ENCODE measurements around the gene FCN3.

Gene FCN3

GRCh38 chr1:27405074-27405473, 30.4 kb upstream of the FCN3 start:
- no peak for TF ChIP-seq ZNF274 (IDR thresholded peaks at IDR 0.05; ENCODE audit: low read depth, low read length)
- H3K4me3 ChIP-seq (ENCODE audit: low read length): no peak overlapping the region

GRCh38 chr1:27403931-27404330, 29.3 kb upstream of the FCN3 start:
- TF ChIP-seq ZNF274 (IDR thresholded peaks at IDR 0.05; ENCODE audit: low read depth, low read length): no peak

GRCh38 chr1:27403065-27403726, 28.6 kb upstream of the FCN3 start:
- no peak for TF ChIP-seq ZNF274 (IDR thresholded peaks at IDR 0.05; ENCODE audit: low read depth, low read length)
- H3K4me3 ChIP-seq (ENCODE audit: low read length): no peak overlapping the region; the same call in 1 of the 2 replicates

More at GRCh38 chr1:27403931-27404330, 29.3 kb upstream of the FCN3 start:
- H3K4me3 ChIP-seq (ENCODE audit: low read length): no peak overlapping the region; the same call in 1 of the 2 replicates

GRCh38 chr1:27402349-27402754, 27.7 kb upstream of the FCN3 start:
- no peak for TF ChIP-seq ZNF274 (IDR thresholded peaks at IDR 0.05; ENCODE audit: low read depth, low read length)
- no peak overlapping the region for H3K4me3 ChIP-seq (ENCODE audit: low read length)

- no peak for TF ChIP-seq ZNF274 (IDR thresholded peaks at IDR 0.05; ENCODE audit: low read depth, low read length)
- no peak overlapping the region for H3K4me3 ChIP-seq (ENCODE audit: low read length)
Observed at GRCh38 chr1:27400963-27401341, 26.3 kb upstream of the FCN3 start.

- no peak overlapping the region for H3K4me3 ChIP-seq (ENCODE audit: low read length)
- no peak for TF ChIP-seq ZNF274 (IDR thresholded peaks at IDR 0.05; ENCODE audit: low read depth, low read length)
Observed at GRCh38 chr1:27400082-27400962, 25.7 kb upstream of the FCN3 start.

GRCh38 chr1:27399251-27400025, 24.8 kb upstream of the FCN3 start:
- no peak for TF ChIP-seq ZNF274 (IDR thresholded peaks at IDR 0.05; ENCODE audit: low read depth, low read length)
- no peak overlapping the region for H3K4me3 ChIP-seq (ENCODE audit: low read length)

- no peak overlapping the region for H3K4me3 ChIP-seq (ENCODE audit: low read length)
- TF ChIP-seq ZNF274 (IDR thresholded peaks at IDR 0.05; ENCODE audit: low read depth, low read length): no peak
Observed at GRCh38 chr1:27398405-27399149, 24.0 kb upstream of the FCN3 start.

GRCh38 chr1:27397749-27398148, 23.1 kb upstream of the FCN3 start:
- no peak for TF ChIP-seq ZNF274 (IDR thresholded peaks at IDR 0.05; ENCODE audit: low read depth, low read length)
- H3K4me3 ChIP-seq (ENCODE audit: low read length): no peak overlapping the region

GRCh38 chr1:27397110-27397509, 22.5 kb upstream of the FCN3 start:
- no peak for TF ChIP-seq ZNF274 (IDR thresholded peaks at IDR 0.05; ENCODE audit: low read depth, low read length)
- H3K4me3 ChIP-seq (ENCODE audit: low read length): no peak overlapping the region

GRCh38 chr1:27395441-27396195, 21.0 kb upstream of the FCN3 start:
- TF ChIP-seq ZNF274 (IDR thresholded peaks at IDR 0.05; ENCODE audit: low read depth, low read length): no peak
- H3K4me3 ChIP-seq (ENCODE audit: low read length): no peak overlapping the region

GRCh38 chr1:27394925-27395324, 20.3 kb upstream of the FCN3 start:
- no peak for TF ChIP-seq ZNF274 (IDR thresholded peaks at IDR 0.05; ENCODE audit: low read depth, low read length)
- no peak overlapping the region for H3K4me3 ChIP-seq (ENCODE audit: low read length)

- H3K4me3 ChIP-seq (ENCODE audit: low read length): no peak overlapping the region
- TF ChIP-seq ZNF274 (IDR thresholded peaks at IDR 0.05; ENCODE audit: low read depth, low read length): no peak
Observed at GRCh38 chr1:27394282-27394658, 19.6 kb upstream of the FCN3 start.
